DOHH2 (cell line): ENCODE results near the gene ZNF526.

ENCODE experiments used
- CTCF ChIP-seq: fragments of 200-600 bp; sonication (generic); IDR thresholded peaks from one replicate; pipeline ENCODE4 v1.5.1; 2014; ENCODE audit warnings: antibody characterized with exemption, mild to moderate bottlenecking, low read depth, low read length; ENCODE audit not compliant: poor library complexity, severe bottlenecking
- EZH2phosphoT487 ChIP-seq: fragments of 200-600 bp; sonication (generic); IDR thresholded peaks from 2 replicates; pipeline ENCODE4 v1.6.1; 2017; ENCODE audit warnings: borderline replicate concordance, mild to moderate bottlenecking, antibody characterized with exemption, low read length, moderate library complexity, mixed read lengths

- TF ChIP-seq CTCF: no peak
- TF ChIP-seq EZH2phosphoT487: peak; percentile 41; the same call in 1 of the 2 replicates
Observed at GRCh38 chr19:42174958-42175734, 45.0 kb upstream of the ZNF526 start.
